T-cell (primary cell): ENCODE measurements around the gene PAX4. TPM values are rescaled to one million over a fixed set of nuclear protein-coding genes. Genes with fewer than 3 reads are reported as not detected.
A peak's percentile ranks its signal among the peaks of the same experiment; 100 is the strongest.

Experiments used
- ATAC-seq, 4 experiments: fragments of 200-7000 bp in 3 of 4; fragments of 150-1000 bp in 1 of 4; cut with Tn5 transposase; replicated peaks in 1 of 4; 1 replicate in 3 of 4; 2 replicates in 1 of 4; pipeline ENCODE4 v1.10.0; 2021; ENCODE audit warnings: moderate library complexity in 3 of 4, mild to moderate bottlenecking in 2 of 4, moderate number of reproducible peaks in 1 of 4
- CTCF ChIA-PET, 2 donors: fragments of 300-600 bp; sonication (Branson Sonifier 250); formaldehyde crosslinking; loops; one replicate each; lab custom pipeline; 2022; ENCODE audit warnings: antibody characterized with exemption in 2 of 2; lab: Charles Lee
- POLR2A ChIA-PET, 2 donors: fragments of 300-600 bp; sonication (Branson Sonifier 250); formaldehyde crosslinking; loops; one replicate each; lab custom pipeline; 2022; ENCODE audit warnings: antibody characterized with exemption in 2 of 2; lab: Charles Lee
- DNase-seq, 35 experiments: peaks; one replicate each; pipeline versions ENCODE4 v3.0.0 to v3.0.0-alpha.2; 2013 to 2023
- H3K27ac ChIP-seq: one replicate; pipeline ENCODE4 v1.5.1; 2013; ENCODE audit warnings: low read length
- H3K27me3 ChIP-seq, 2 experiments: replicated peaks in 1 of 2; 1 replicate in 1 of 2; 2 replicates in 1 of 2; pipeline versions ENCODE4 v1.6.1 to v1.7.0; 2013; ENCODE audit warnings: low read length in 1 of 2, mixed read lengths in 1 of 2; ENCODE audit not compliant: control insufficient read depth in 2 of 2, insufficient read depth in 2 of 2; ENCODE audit errors: extremely low read depth in 1 of 2
- H3K36me3 ChIP-seq, 2 donors: 1 replicate in 1 of 2; 2 replicates in 1 of 2; pipeline versions ENCODE4 v1.6.1 to v1.7.0; 2013; ENCODE audit warnings: low read length in 1 of 2; ENCODE audit not compliant: control insufficient read depth in 2 of 2, insufficient read depth in 1 of 2; ENCODE audit errors: extremely low read depth in 1 of 2
- H3K4me1 ChIP-seq, 2 experiments: 1 replicate in 1 of 2; 2 replicates in 1 of 2; pipeline versions ENCODE4 v1.6.1 to v1.7.0; 2013; ENCODE audit warnings: low read length in 2 of 2, mixed read lengths in 1 of 2; ENCODE audit not compliant: insufficient read depth in 2 of 2, control insufficient read depth in 1 of 2; ENCODE audit errors: extremely low read depth in 1 of 2
- H3K4me3 ChIP-seq, 2 donors: 1 replicate in 1 of 2; 2 replicates in 1 of 2; pipeline versions ENCODE4 v1.5.1 to v1.7.0; 2013; ENCODE audit warnings: mild to moderate bottlenecking in 2 of 2, low read length in 1 of 2, moderate library complexity in 1 of 2; ENCODE audit not compliant: control insufficient read depth in 1 of 2; ENCODE audit errors: extremely low read depth in 1 of 2
- H3K9me3 ChIP-seq: 2 replicates; pipeline ENCODE4 v1.7.0; 2013
- H3K27ac Mint-ChIP-seq, 2 donors: one replicate each; pipeline ENCODE4 v1.8.0; 2020 to 2021; ENCODE audit warnings: mild to moderate bottlenecking in 2 of 2, mixed read lengths in 2 of 2
- H3K27me3 Mint-ChIP-seq, 2 donors: one replicate each; pipeline ENCODE4 v1.8.0; 2021 to 2022; ENCODE audit warnings: mixed read lengths in 2 of 2
- H3K36me3 Mint-ChIP-seq: one replicate; pipeline ENCODE4 v1.8.0; 2021; ENCODE audit warnings: mixed read lengths
- H3K4me1 Mint-ChIP-seq, 3 donors: one replicate each; pipeline ENCODE4 v1.8.0; 2020 to 2022; ENCODE audit warnings: mixed read lengths in 3 of 3, mild to moderate bottlenecking in 1 of 3
- H3K4me3 Mint-ChIP-seq, 3 donors: one replicate each; pipeline ENCODE4 v1.8.0; 2020 to 2022; ENCODE audit warnings: mild to moderate bottlenecking in 3 of 3, mixed read lengths in 3 of 3, moderate library complexity in 3 of 3
- H3K9me3 Mint-ChIP-seq, 3 donors: one replicate each; pipeline ENCODE4 v1.8.0; 2020 to 2022; ENCODE audit warnings: mixed read lengths in 3 of 3
- WGBS: methylation state at CpG from one replicate; pipeline ENCODE4 v1.1.5; 2013; ENCODE audit warnings: missing lambda C conversion rate; ENCODE audit not compliant: insufficient coverage; 5-methylcytosine and 5-hydroxymethylcytosine counted together
- total RNA-seq, 35 experiments: library from RNA in 6 of 35; stranded (reverse) in 6 of 35; fragments of 120-200 nt in 1 of 35; gene quantifications; one replicate each; pipeline versions ENCODE4 v1.2.1 to v1.2.4 and lab custom pipeline; 2013 to 2026

PAX4 gene, protein sequence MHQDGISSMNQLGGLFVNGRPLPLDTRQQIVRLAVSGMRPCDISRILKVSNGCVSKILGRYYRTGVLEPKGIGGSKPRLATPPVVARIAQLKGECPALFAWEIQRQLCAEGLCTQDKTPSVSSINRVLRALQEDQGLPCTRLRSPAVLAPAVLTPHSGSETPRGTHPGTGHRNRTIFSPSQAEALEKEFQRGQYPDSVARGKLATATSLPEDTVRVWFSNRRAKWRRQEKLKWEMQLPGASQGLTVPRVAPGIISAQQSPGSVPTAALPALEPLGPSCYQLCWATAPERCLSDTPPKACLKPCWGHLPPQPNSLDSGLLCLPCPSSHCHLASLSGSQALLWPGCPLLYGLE
- not detected for total RNA-seq
- not detected for total RNA-seq (2013)
- total RNA-seq (lab: John Stamatoyannopoulos, UW), result 0 to 0.05 (median 0) reads per million in 29 experiments

DNA sequence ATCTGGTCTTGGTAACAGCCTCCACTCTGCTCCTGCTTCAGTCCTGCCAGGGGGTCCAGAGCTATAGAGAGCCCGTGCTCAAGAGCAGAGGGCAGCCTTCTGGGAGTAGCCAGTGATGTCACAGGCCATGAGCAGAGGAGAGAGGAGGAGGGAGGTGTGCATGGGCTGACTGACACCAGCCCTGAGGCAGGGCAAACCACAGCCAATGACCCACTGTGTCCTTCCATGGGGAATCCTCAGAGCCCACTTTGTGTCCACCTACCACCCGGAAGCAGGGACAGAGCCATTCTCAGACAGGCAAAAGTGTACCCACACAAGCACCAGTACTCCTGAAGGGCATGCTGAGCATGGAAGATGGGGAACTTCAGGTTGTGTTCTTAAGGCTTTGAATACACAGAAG, at the start of gene PAX4:
PAX4 (minus strand) TSS at position 101 of the 400 bp plus-strand sequence. CDS start 2,214 bp downstream, outside the sequence.
- ChIA-PET POLR2A (no interaction called here), CTCF (no interaction called here)
- DNase-seq (no peak), ATAC-seq (no peak)
- Histone ChIP-seq H3K4me1 (peaks cover 0 to 3% of the 10 kb centered on the region in 2 experiments), H3K9me3 (no peaks in the 10 kb centered on the region), H3K4me3 (no peak within 1 kb of the TSS), H3K36me3 (no peaks in the 10 kb centered on the region), H3K27ac (no peak within 1 kb of the TSS), H3K27me3 (peaks cover 0 to 55% of the 10 kb centered on the region in 2 experiments)
- peaks cover 7 to 11% (median 9%) of the 10 kb centered on the region in 3 donors for H3K4me1 Mint-ChIP-seq
- no peak within 1 kb of the TSS for H3K4me3 Mint-ChIP-seq
- H3K27me3 Mint-ChIP-seq, result peaks cover 40 to 77% of the 10 kb centered on the region in 2 donors
- no peaks in the 10 kb centered on the region for H3K36me3 Mint-ChIP-seq
- no peak within 1 kb of the TSS for H3K27ac Mint-ChIP-seq
- no peaks in the 10 kb centered on the region for H3K9me3 Mint-ChIP-seq
- no CpG with 5 or more reads among the region's 2 CpGs for WGBS

DNA sequence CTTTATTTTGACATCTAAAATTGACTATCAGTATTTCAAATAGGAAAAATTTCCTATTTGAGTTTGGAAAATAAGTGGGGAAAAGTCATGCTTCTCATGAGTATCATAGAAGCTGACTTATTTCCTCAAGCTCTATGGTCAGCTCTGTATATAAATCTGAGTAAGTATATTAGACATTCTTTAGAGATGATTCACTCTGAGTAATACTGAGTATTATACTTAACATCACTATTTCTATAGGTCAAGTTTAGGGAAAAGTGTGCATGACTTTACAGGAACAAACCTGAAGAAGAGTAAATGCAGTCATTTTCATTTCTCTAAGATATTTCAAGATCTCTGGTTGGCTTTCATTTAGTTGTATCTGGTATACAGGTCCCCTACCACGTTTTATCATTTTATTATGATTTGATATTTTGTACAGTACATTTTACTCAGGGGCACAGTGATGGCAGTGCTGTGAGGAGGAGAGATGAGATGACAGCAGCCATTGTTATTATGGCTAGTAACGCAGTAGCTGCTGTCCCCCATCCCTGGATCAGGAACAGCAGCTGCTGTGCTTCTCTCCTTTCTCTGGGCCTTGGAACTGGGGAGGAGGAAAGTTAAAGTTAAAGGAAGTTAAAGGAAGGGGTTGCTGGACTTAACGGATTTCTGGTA, 49.2 kb upstream of the PAX4 start:
- Mint-ChIP-seq H3K36me3 (peaks cover 48% of the 10 kb centered on the region), H3K9me3 (no peaks in the 10 kb centered on the region), H3K4me1 (peaks cover 60 to 73% (median 62%) of the 10 kb centered on the region in 3 donors), H3K27ac (peak overlapping the region in 1 of 2 donors; percentile 73), H3K27me3 (no peaks in the 10 kb centered on the region), H3K4me3 (no peak overlapping the region)
- Histone ChIP-seq H3K4me3 (no peak overlapping the region), H3K4me1 (peaks cover 0 to 5% of the 10 kb centered on the region in 2 experiments), H3K27ac (no peak overlapping the region), H3K9me3 (no peaks in the 10 kb centered on the region), H3K27me3 (no peaks in the 10 kb centered on the region), H3K36me3 (peaks cover 2 to 5% of the 10 kb centered on the region in 2 donors)
- DNase-seq (no peak), ATAC-seq (no peak)
- no CpG with 5 or more reads among the region's 3 CpGs for WGBS
- CTCF ChIA-PET, result no interaction called here
- POLR2A ChIA-PET, result no interaction called here

GRCh38 chr7:127666602-127667001, 48.7 kb upstream of the PAX4 start:
- Histone ChIP-seq H3K4me1 (peaks cover 0 to 5% of the 10 kb centered on the region in 2 experiments), H3K36me3 (peaks cover 2 to 5% of the 10 kb centered on the region in 2 donors), H3K4me3 (no peak overlapping the region), H3K9me3 (no peaks in the 10 kb centered on the region), H3K27me3 (no peaks in the 10 kb centered on the region), H3K27ac (no peak overlapping the region)
- ChIA-PET CTCF (interaction anchor here in 1 of 2 donors (1.0 kb wide), 1 partner anchor 509 kb away, joined by 3 read pairs; no protein-coding TSS in a partner anchor), POLR2A (interaction anchor here in 1 of 2 donors (0.6 kb wide), 1 partner anchor 79 kb away, joined by 3 read pairs; the partner anchor contains the start of gene ARF5)
- 92% methylated on average over 1 of the region's 4 CpGs for WGBS
- no peaks in the 10 kb centered on the region for H3K9me3 Mint-ChIP-seq
- peaks cover 45% of the 10 kb centered on the region for H3K36me3 Mint-ChIP-seq
- DNase-seq (no peak), ATAC-seq (no peak)
- H3K27me3 Mint-ChIP-seq, result no peaks in the 10 kb centered on the region
- H3K4me3 Mint-ChIP-seq, result no peak overlapping the region
- peaks cover 58 to 71% (median 60%) of the 10 kb centered on the region in 3 donors for H3K4me1 Mint-ChIP-seq
- peak overlapping the region in 1 of 2 donors; percentile 47 for H3K27ac Mint-ChIP-seq

- no peak overlapping the region for H3K4me3 Mint-ChIP-seq
- Histone ChIP-seq H3K4me1 (peaks cover 0 to 5% of the 10 kb centered on the region in 2 experiments), H3K36me3 (peaks cover 5 to 6% of the 10 kb centered on the region in 2 donors), H3K9me3 (no peaks in the 10 kb centered on the region), H3K27ac (no peak overlapping the region), H3K4me3 (no peak overlapping the region), H3K27me3 (no peaks in the 10 kb centered on the region)
- ChIA-PET POLR2A (no interaction called here), CTCF (interaction anchor here in 1 of 2 donors (1.0 kb wide), 1 partner anchor 510 kb away, joined by 3 read pairs; no protein-coding TSS in a partner anchor)
- no peak overlapping the region for H3K27ac Mint-ChIP-seq
- no peaks in the 10 kb centered on the region for H3K9me3 Mint-ChIP-seq
- no peak for DNase-seq
- 100% methylated on average over 1 of the region's 7 CpGs for WGBS
- no peaks in the 10 kb centered on the region for H3K27me3 Mint-ChIP-seq
- ATAC-seq, result no peak
- peaks cover 61 to 71% (median 65%) of the 10 kb centered on the region in 3 donors for H3K4me1 Mint-ChIP-seq
- H3K36me3 Mint-ChIP-seq, result peaks cover 46% of the 10 kb centered on the region
Observed at GRCh38 chr7:127665922-127666321, 48.0 kb upstream of the PAX4 start.

- DNase-seq (no peak), ATAC-seq (no peak)
- no peaks in the 10 kb centered on the region for H3K27me3 Mint-ChIP-seq
- Histone ChIP-seq H3K27me3 (no peaks in the 10 kb centered on the region), H3K36me3 (peaks cover 0 to 18% of the 10 kb centered on the region in 2 donors), H3K27ac (no peak overlapping the region), H3K4me1 (peaks cover 0 to 7% of the 10 kb centered on the region in 2 experiments), H3K9me3 (no peaks in the 10 kb centered on the region), H3K4me3 (no peak overlapping the region)
- no peaks in the 10 kb centered on the region for H3K9me3 Mint-ChIP-seq
- no peak overlapping the region for H3K4me3 Mint-ChIP-seq
- CTCF ChIA-PET, result no interaction called here
- POLR2A ChIA-PET, result no interaction called here
- H3K4me1 Mint-ChIP-seq, result peaks cover 66 to 78% (median 68%) of the 10 kb centered on the region in 3 donors
- H3K36me3 Mint-ChIP-seq, result peaks cover 52% of the 10 kb centered on the region
- no peak overlapping the region for H3K27ac Mint-ChIP-seq
- no CpG with 5 or more reads among the region's 3 CpGs for WGBS
Observed at GRCh38 chr7:127658970-127659630, 41.2 kb upstream of the PAX4 start.

GRCh38 chr7:127657500-127657899, 39.6 kb upstream of the PAX4 start:
- Mint-ChIP-seq H3K4me1 (peaks cover 76 to 88% (median 77%) of the 10 kb centered on the region in 3 donors), H3K4me3 (no peak overlapping the region), H3K27me3 (no peaks in the 10 kb centered on the region), H3K27ac (no peak overlapping the region), H3K36me3 (peaks cover 44% of the 10 kb centered on the region), H3K9me3 (no peaks in the 10 kb centered on the region)
- Histone ChIP-seq H3K27me3 (no peaks in the 10 kb centered on the region), H3K4me1 (peaks cover 14 to 20% of the 10 kb centered on the region in 2 experiments), H3K27ac (no peak overlapping the region), H3K4me3 (no peak overlapping the region), H3K36me3 (peaks cover 0 to 18% of the 10 kb centered on the region in 2 donors), H3K9me3 (no peaks in the 10 kb centered on the region)
- WGBS, result 93% methylated on average over 2 of the region's 3 CpGs
- POLR2A ChIA-PET, result no interaction called here
- DNase-seq, result no peak
- CTCF ChIA-PET, result no interaction called here
- no peak for ATAC-seq
